GM04503 (cell line): Measurements from ENCODE around the gene IFNGR1.
"Not testable (repeated sequence)": the region's sequence is repeated elsewhere in the genome, so short reads cannot be mapped to it uniquely, and the experiment has no call there.

Source experiments
- DNase-seq: peaks from one replicate; pipeline ENCODE4 v3.0.0-alpha.2; 2012; ENCODE audit warnings: low read depth

The IFNGR1 gene

GRCh38 chr6:137218917-137219663 lies at the start of gene IFNGR1:
Gene IFNGR1, minus strand, starts transcription at chr6:137219385. Its CDS starts 58 bp downstream, at chr6:137219327.
- DNase-seq = peak; percentile 39

- DNase-seq = no peak
Measured at GRCh38 chr6:137268911-137269310, 49.7 kb upstream of the IFNGR1 start.

- DNase-seq = no peak
Measured at GRCh38 chr6:137266309-137266586, 47.1 kb upstream of the IFNGR1 start.

- no peak for DNase-seq
Measured at GRCh38 chr6:137265561-137266308, 46.5 kb upstream of the IFNGR1 start.

GRCh38 chr6:137264311-137265075 lies 45.3 kb upstream of the IFNGR1 start:
- no peak for DNase-seq

- DNase-seq = no peak
Measured at GRCh38 chr6:137261761-137262160, 42.6 kb upstream of the IFNGR1 start.

GRCh38 chr6:137261361-137261760 lies 42.2 kb upstream of the IFNGR1 start:
- no peak for DNase-seq

GRCh38 chr6:137260217-137260616 lies 41.0 kb upstream of the IFNGR1 start:
- DNase-seq = no peak

- DNase-seq = no peak
Measured at GRCh38 chr6:137259349-137259748, 40.2 kb upstream of the IFNGR1 start.

- no peak for DNase-seq
Measured at GRCh38 chr6:137258170-137258569, 39.0 kb upstream of the IFNGR1 start.

GRCh38 chr6:137256350-137257103 lies 37.3 kb upstream of the IFNGR1 start:
- DNase-seq = no peak

GRCh38 chr6:137254966-137255365 lies 35.8 kb upstream of the IFNGR1 start:
- no peak for DNase-seq

- not testable (repeated sequence) for DNase-seq
Measured at GRCh38 chr6:137254430-137254829, 35.2 kb upstream of the IFNGR1 start.

- no peak for DNase-seq
Measured at GRCh38 chr6:137248702-137249101, 29.5 kb upstream of the IFNGR1 start.

GRCh38 chr6:137247724-137248123 lies 28.5 kb upstream of the IFNGR1 start:
- DNase-seq = no peak

GRCh38 chr6:137246791-137247202 lies 27.6 kb upstream of the IFNGR1 start:
- DNase-seq = no peak

- DNase-seq = no peak
Measured at GRCh38 chr6:137246164-137246563, 27.0 kb upstream of the IFNGR1 start.

GRCh38 chr6:137241481-137242038 lies 22.4 kb upstream of the IFNGR1 start:
- DNase-seq = no peak

GRCh38 chr6:137240168-137240567 lies 21.0 kb upstream of the IFNGR1 start:
- peak; percentile 47 for DNase-seq

- DNase-seq = peak; percentile 11
Measured at GRCh38 chr6:137237413-137238170, 18.4 kb upstream of the IFNGR1 start.
